GM18520 (cell line): ENCODE data around the gene CLASP2.
"Not testable (repeated sequence)": the region's sequence is repeated elsewhere in the genome, so short reads cannot be mapped to it uniquely, and the experiment has no call there.

ENCODE experiments used
- ATAC-seq: cut with Tn5 transposase; IDR thresholded peaks from one replicate; pipeline ENCODE4 v1.9.1; 2021; ENCODE audit not compliant: unreplicated experiment

The CLASP2 gene

DNA sequence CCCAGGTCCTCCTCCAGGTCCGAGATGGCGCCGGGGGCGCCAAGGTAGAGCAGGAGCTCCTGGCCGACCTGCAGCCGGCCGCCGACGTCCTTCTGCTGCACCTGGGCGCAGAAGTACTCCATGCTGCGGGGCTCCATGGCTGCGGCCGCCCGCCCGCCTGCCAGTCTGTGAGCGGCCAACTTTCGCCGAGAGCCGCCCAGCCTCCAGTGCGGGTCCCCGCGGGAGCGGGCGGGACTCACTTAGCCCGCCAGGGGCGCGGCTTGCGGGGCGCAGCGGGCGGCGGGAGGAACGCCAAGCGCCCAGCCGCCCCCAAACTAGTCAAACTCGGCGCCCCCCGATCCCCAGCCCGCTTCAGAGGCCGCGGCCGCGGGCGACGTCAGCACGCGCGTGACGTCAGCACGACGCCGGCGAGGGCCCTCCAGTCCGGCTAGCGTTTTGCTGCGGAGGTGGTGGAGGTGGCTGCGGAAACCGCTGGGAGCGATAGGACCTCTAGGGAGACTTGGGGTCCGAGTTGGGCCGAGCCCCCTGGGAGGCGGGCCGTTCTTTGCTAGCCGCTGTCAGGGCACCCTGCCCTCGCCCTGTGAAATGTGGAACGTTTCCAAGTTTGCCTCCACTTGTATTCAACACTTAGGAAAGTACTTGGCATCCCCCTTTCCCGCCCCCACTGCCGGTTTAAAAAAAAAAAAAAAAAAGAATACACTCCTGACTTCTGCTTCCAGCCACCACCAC lies at the start of gene CLASP2:
Gene CLASP2 (minus strand): TSS at position 389 of the 729 bp plus-strand sequence. CDS start 252 bp downstream, at position 137.
- peak; percentile 91 for ATAC-seq

DNA sequence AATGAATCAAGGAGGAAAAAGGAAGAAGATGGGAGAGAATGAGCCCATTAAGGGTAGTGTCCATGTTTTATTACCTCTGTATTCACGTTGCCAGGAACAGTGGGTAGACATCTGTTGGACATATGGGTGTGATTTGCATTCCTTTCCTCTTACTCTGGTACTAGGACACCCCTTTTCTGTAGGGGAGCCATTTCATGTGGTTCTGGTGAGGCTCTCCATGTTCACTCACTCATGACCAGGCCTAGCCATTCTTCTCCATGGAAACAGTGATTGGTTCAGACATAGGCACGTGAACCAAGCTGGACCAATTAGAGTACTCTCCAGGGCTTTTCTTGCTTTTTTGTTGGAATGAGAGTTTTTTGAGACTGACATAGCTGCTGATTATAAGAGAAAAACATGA lies 40.8 kb upstream of the CLASP2 start:
- ATAC-seq, result no peak

DNA sequence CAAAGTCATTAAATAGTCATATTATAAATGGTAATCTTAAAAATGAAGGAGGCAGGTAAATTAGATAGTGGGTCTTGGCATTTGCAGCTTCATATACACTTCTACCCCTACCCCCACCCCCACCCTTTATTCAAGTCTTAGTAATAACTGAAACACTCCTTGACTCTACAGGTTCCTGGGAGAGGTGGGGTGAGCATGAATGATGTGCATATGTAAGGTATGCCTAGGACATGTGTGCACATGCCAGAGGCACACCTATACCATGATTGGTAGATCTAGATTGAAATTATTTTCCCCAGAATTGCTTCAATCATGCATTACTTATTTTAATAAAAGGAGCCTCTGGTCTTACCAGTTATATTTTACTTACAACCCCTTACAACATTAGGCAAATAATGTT lies 40.2 kb upstream of the CLASP2 start:
- no peak for ATAC-seq

DNA sequence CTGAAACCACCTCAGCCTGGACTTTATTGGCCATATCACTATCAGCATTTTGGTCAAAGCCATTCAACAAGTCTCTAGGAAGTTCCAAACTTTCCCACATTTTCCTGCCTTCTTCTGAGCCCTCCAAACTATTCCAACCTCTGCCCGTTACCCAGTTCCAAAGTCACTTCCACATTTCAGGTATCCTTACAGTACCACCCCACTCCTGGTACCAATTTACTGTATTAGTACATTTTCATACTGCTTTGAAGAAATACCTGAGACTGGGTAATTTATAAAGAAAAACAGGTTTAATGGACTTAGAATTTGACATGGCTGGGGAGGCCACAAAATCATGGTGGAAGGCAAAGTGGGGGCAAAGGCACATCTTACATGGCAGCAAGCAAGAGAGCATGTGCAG lies 36.3 kb upstream of the CLASP2 start:
- not testable (repeated sequence) for ATAC-seq

DNA sequence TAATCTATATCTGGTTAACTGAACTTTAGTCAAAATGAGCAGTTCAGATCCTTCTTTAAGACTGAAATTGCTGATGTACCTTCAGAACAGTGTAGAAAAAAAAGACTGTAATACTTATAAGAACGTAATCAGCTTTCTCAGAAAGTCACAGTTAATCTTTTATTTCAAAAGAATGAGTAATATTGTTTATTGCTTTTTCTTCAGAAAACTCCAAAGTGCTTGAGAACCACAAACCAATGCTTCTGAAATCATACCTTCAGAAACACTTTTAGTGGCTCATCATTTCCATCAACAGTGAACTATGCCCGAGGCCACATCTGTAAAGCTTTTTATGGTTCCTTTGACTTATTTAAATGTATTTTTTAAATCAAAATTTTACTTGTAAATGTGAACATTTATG lies 33.3 kb upstream of the CLASP2 start:
- ATAC-seq, result no peak

DNA sequence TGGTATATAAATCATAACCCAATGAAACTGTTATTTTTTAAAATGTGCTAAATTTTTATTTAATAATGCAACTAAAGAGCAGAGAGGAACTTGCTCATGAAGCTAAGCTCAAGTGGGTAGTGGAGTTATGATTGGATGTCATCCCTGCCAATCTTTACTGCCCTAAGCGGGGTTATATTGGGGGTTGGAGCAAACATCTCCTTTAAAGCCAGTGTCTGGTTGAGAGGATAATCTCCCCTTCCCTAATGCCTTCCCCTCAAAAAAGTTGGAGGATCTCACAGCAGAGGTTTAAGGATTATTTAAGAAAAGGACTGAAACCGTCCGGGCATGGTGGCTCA lies 32.1 kb upstream of the CLASP2 start:
- ATAC-seq, result no peak

DNA sequence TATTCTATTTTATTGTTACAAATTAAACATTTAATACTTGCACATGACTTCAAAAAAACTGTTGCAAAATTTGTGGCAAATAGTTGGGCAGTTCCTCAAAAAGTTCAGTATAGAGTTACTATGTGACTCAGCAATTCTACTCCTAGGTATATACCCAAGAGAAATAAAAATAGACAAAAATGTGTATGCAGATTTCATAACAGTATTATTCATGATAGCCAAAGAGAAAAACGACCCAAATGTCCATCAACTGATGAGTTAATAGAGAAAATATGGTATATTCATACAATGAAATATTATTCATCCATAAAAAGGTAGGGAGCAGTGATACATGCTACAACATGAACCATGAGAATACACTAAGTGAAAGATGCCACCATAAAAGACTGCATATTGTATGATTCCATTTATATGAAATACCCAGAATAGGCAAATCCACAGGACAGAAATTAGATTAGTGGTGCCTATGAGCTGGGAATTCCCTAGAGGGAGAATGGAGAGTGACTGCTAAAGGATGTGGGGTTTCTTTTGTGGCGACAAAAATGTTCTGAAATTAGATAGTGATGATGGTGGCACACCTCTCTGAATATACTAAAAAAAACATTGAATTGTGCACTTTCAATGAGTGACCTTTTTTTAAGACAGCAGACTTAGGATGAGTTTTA lies 31.6 kb upstream of the CLASP2 start:
- no peak for ATAC-seq

DNA sequence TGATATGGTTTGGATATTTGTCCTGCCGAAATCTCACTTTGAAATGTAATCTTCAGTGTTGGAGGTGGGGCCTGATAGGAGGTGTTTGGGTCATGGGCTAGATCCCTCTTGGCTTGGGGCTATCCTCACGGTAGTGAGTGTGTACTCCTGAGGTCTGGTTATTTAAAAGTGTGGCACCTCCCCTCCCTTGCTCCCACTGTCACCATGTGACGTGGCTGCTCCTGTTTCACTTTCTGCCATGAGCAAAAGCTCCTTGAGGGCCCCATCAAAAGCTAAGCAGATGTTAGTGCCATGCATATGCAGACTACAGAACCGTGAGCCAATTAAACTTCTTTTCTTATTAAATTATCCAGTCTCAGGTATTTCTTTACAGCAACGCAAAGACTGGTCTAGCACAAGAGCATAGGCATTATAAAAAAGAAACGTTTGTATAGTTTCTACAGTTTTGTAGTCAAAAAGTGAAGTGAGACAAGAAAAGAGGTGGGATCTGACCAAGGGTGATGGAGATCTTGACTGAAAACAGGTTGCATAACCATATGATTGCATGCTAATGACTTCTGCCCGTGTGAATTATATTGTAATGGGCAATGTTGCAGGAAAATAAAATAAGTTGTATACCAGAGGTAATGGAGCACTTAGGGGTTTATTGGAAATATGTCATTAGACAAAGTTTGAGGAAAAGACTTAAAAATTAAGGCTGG lies 28.5 kb upstream of the CLASP2 start:
- no peak for ATAC-seq

DNA sequence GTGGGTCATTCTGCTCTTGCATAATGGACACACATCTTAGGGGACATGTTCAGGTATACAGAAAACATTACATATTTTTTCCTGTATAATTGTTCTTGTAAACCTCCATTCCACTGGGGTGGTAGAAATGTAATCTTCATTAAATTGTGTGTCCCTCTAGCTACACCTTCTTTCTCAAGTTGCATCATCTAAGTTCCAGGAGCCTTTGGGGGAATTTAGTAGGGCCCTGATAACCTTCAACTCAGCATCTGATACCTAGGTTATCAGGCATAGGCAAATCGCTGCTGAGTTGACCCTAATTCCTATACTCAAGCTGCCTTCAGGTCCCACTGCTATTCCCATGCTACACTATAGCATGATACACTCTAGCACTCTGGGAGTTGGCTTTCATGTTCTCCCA lies 19.1 kb upstream of the CLASP2 start:
- no peak for ATAC-seq

DNA sequence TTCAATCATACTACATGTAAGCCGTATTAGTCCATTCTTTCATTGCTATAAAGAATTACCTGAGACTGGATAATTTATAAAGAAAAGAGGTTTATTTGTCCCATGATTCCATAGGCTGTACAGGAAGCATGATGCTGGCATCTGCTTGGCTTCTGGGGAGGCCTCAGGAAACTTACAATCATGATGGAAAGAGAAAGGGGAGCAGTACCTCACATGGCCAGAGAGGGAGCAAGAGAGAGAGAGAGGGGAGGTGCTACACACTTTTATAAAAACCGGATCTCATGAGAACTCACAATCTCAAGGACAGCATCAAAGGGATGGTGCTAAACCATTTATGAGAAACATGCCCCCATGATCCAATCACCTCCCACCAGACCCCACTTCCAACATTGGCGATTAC lies 14.3 kb upstream of the CLASP2 start:
- no peak for ATAC-seq

DNA sequence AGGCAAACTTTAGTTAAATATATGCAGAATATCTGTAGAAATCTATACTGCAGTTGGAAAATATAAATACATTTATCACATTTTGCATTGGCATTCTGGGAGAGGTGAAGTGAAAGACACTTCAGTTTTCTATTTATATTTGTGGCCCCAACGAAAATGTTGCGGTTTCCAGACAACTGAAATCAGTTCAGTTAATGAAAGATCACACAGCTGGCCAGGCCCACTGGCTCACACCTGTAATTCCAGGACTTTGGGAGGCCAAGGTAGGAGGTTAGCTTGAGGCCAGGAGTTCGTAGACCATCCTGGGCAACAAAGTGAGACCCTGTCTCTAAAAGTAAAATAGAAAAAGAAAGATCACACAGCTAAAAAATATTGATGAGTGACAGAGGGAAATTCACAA lies 11.9 kb upstream of the CLASP2 start:
- ATAC-seq, result no peak

DNA sequence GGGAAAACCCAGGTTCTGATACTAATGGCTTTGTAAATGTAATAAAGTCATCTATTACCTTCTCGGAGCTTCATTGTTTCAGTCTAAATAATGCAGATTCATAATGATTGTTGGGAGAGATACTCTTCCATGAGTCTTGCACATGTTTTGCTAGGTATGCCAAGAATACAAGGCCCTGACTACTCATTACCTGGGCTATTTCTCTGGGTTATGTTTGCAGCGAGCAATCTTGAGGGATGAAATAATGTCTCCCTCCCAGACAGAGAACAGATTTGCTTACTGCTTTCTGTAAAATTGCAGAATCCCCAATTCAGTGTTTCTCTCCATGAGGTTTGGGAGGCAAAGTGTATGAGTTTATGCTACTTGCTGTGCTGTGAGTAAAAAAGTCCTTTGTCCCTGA lies 6.2 kb upstream of the CLASP2 start:
- no peak for ATAC-seq

DNA sequence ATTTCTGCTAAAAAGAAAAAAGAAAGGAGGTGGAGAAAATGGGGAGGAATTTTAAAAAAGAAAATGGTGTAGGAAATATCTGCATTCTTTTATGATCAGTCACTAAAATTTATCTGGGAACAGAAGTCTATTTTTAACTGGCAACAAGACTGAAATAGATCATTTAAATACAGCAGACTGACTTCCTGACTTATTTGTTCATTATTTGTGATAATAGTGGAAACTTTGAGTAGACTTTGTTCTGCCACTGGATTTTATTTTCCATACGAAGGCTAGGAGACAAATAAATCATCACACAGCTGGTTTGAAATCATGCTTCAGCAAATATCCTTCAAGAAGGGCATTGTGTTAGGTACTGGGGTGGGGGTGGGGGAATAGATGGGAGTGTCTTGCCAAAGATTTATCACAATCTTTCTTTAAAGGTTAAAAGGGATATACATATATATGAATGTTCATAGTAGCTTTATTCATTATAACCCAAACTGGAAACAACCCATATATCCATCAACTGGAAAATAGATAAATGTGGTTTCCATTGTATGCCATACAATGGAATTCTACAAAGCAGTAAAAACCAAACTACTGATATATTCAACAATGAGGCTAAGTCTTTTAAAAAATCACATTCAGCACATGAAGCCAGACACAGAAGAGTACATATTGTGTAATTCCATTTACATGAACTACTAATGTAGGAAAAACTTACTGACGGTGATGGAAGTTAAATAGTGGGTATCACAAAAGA lies 4.7 kb upstream of the CLASP2 start:
- ATAC-seq, result no peak

DNA sequence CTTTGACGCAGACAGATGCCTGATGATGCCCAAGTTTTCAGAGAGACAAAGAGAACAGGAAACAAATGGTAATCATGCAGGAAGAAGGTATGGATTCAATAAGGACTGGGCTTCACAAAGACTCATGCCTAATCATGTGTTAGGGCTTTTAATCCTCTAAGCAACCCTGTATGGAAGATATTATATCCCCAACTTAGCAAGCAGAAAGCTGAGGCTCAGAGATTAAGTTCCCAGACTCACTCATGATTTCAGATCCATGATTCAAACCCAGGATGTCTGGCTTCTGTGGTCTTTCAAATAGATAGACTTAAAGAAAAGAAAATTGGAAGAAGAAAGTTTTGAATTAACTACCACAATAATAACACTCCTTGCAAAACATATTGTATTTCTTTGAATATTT lies 4.1 kb upstream of the CLASP2 start:
- no peak for ATAC-seq

DNA sequence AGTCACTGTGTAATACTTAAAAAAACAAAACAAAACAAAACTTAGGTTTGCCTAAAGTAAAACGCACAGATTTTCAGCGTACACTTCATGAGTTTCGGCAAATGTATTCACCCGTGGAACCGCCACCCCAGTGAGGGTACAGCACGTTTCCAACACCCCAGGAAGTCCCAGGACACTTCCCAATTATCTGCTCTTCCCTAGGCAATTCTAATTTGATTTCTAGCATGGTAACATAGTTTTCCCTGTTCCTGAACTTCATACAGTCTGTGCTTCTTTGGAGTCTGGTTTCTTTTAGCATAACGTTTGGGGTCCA lies 497 bp upstream of the CLASP2 start:
- no peak for ATAC-seq

DNA sequence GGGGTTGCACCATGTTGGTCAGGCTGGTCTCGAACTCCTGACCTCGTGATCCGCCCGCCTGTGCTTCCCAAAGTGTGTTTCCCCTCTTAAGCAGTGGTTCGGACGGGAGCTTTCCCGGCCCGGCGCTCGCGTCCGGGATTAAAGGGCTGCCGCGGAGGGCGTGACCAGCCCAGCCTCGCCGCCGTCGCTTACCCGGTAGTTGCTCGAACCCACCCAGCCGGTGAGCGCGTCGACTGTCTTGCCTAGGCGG lies 513 bp downstream of the CLASP2 start:
- peak; percentile 29 for ATAC-seq

DNA sequence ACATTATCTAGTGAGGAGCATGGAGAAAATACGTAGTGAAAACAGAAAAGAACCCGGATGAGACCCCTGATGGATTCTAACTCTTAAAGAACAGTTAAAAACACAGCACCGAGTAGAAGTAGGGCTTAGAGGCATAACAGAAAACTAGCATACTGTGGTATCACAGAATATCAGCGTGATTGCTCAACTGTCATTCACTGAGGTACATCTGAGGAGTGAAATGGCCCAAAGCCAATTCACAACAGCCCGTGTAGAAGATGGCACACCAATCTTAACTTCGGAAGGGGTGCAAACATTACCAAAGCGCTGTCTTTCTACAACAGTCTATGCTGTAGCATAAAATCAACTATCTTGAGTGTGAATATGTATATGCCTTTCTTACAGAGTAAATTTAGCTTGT lies 1.8 kb downstream of the CLASP2 start:
- ATAC-seq, result no peak

DNA sequence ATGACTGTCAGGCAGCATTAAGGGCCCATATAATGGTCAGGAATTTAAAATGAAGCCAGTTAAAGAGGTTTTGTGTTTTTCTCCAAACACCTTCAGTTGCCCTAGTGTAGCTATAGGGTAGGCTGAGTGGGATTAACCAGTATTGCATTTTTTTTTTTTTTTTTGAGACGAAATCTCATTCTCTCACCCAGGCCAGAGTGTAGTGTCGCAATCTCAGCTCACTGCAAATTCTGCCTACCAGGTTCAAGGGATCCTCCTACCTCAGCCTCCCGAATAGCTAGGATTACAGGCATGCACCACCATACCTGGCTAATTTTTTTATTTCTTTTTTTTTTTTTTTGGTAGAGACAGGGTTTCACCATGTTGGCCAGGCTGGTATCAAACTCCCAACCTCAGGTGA lies 7.0 kb downstream of the CLASP2 start:
- no peak for ATAC-seq

DNA sequence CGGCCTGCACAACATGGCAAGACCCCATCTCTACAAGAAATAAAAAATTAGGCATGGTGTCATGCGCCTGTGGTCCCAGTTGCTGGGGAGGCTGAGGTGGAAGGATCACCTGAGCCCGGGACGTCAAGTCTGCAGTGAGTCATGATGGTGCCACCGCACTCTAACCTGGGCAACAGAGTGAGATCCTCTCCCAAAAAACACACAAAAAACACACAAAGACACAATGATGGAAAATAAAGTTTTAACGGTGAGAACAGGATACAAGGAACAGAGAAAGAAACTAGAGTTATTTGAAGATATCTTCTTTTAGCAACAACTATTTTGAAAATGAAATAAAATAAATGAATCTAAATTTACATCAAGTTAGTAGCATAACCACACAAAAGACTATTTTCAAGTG lies 12.0 kb downstream of the CLASP2 start:
- ATAC-seq, result no peak

DNA sequence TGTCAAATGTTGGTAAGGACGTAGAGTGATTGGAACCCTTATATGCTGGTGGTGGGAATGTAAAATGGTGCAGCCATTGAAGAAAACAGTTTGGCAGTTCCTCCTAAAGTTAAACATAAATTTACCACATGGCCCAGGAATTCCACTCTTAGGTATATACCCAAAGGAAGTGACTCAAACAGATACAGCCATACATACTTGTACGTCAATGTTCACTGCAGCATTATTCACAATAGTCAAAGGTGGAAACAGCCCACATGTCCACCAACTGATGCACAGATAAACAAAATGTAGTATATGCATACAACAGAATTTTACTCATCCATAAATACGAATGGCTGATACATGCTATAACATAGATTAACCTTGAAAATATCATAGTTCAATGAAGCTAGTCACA lies 13.2 kb downstream of the CLASP2 start:
- no peak for ATAC-seq

DNA sequence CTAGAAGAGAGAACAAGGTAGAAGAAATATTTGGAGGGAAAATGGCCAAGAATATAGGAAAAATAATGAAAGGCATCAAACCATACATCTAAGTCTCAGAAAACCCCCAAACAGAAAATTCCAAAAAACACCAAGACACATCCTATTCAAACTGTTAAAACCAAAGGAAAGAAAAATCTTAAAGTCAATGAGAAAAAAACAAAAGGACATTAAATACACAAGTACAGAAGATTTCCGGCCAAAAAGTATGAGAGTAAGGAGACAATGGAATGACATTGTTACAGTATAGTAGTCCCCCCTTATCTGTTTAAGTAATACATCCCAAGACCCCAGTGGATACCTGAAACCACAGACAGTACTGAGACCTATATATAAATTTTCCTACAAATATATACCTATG lies 18.8 kb downstream of the CLASP2 start:
- no peak for ATAC-seq

DNA sequence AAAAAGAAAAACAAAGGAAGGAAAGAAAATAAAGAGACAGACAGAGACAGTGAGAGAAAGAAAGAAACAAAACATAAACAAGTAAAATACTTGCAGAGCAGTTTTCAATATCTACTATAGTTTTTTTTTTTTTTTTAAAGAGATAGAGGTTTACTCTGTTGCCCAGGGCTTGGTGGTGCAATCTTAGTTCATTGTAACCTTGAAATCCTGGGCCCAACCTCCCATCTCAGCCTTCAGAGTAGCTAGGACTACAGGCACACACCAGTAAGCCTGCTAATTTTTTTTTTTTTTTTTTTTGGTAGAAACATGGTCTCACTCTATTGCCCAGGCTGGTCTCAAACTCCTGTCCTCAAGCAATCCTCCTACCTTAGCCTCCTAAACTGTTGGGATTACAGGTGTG lies 23.1 kb downstream of the CLASP2 start:
- ATAC-seq, result no peak
